Measurements from ENCODE around the gene ABTB2. TPM values are rescaled to one million over a fixed set of nuclear protein-coding genes. Genes with fewer than 3 reads are reported as not detected.

Gene ABTB2
- total RNA-seq, 2 donors from 2014 or later = 2.1 to 4.3 TPM

- H3K4me1 ChIP-seq = no peaks in the 10 kb centered on the region
- 92 to 94% methylated on average over 3 of the region's 3 CpGs for WGBS, 2 donors
- TF ChIP-seq POLR2A (IDR thresholded peaks at IDR 0.05) = no peak
- TF ChIP-seq, protein P1, sequence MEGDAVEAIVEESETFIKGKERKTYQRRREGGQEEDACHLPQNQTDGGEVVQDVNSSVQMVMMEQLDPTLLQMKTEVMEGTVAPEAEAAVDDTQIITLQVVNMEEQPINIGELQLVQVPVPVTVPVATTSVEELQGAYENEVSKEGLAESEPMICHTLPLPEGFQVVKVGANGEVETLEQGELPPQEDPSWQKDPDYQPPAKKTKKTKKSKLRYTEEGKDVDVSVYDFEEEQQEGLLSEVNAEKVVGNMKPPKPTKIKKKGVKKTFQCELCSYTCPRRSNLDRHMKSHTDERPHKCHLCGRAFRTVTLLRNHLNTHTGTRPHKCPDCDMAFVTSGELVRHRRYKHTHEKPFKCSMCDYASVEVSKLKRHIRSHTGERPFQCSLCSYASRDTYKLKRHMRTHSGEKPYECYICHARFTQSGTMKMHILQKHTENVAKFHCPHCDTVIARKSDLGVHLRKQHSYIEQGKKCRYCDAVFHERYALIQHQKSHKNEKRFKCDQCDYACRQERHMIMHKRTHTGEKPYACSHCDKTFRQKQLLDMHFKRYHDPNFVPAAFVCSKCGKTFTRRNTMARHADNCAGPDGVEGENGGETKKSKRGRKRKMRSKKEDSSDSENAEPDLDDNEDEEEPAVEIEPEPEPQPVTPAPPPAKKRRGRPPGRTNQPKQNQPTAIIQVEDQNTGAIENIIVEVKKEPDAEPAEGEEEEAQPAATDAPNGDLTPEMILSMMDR (IDR thresholded peaks at IDR 0.05) = no peak
- ATAC-seq = no peak
- H3K9me3 ChIP-seq = no peaks in the 10 kb centered on the region
- peaks cover 9 to 52% of the 10 kb centered on the region in 2 donors for H3K36me3 ChIP-seq (replicated peaks in 1 of 2; ENCODE audit: insufficient read depth in 1 of 2, low read depth in 2 of 2)
- intact Hi-C loops (cut with DNase I) = no loop called here
- H3K4me3 ChIP-seq = no peak overlapping the region
- H3K27ac ChIP-seq = no peak overlapping the region
- H3K27me3 ChIP-seq = no peaks in the 10 kb centered on the region
- no peak for DNase-seq
Measured at GRCh38 chr11:34135439-34135838, 222.4 kb downstream of the ABTB2 start.

- whole genome bisulfite sequencing, 2 donors = 81 to 91% methylated on average over 5 of the region's 5 CpGs
- H3K36me3 ChIP-seq (replicated peaks in 1 of 2; ENCODE audit: insufficient read depth in 1 of 2, low read depth in 2 of 2) = peaks cover 9 to 50% of the 10 kb centered on the region in 2 donors
- TF ChIP-seq, protein P1 (IDR thresholded peaks at IDR 0.05) = no peak
- TF ChIP-seq POLR2A (IDR thresholded peaks at IDR 0.05) = no peak
Measured at GRCh38 chr11:34134765-34135164, 223.0 kb downstream of the ABTB2 start.

DNA sequence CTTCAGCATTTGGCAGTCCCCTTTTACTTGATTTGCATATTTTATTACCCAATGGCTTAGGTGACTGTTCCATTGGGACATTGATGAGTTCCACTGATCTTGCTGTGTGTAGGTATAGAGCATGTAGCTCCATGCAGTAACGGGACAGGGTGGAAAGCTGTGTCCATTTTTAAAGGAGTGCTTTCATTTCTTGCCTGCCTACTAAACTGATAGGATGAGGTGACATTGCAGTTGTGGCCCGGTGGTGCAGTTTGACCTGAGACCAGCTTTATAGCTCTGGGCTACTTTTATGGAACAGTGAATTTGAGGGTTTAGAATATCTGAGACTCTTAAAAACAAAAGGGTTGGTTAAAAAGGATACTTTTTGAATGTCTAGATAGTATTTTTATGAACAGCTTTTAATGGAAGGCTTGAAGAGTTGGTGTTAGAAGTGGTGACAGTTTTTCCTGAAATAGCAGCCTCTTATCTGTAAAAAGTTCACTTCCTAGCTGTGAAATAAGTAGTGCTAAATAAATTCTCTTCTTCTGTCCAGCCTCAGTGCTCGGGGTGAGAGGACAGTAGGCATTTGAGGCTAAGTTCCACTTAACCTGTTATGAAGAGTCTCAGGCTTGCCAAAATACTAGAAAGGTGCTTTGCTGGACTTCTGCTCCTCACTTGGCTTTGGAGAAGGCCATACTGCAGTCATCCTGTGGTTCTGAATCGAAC is 225.4 kb downstream of the ABTB2 start:
- TF ChIP-seq, protein P1 (IDR thresholded peaks at IDR 0.05) = no peak
- TF ChIP-seq POLR2A (IDR thresholded peaks at IDR 0.05) = no peak
- intact Hi-C loops (cut with DNase I) = no loop called here
- no peak for ATAC-seq
- no peaks in the 10 kb centered on the region for H3K4me1 ChIP-seq
- no peak overlapping the region for H3K4me3 ChIP-seq
- no peak for DNase-seq
- 85 to 87% methylated on average over 4 of the region's 4 CpGs for WGBS, 2 donors
- no peak overlapping the region for H3K27ac ChIP-seq
- no peaks in the 10 kb centered on the region for H3K27me3 ChIP-seq
- H3K36me3 ChIP-seq (replicated peaks in 1 of 2; ENCODE audit: insufficient read depth in 1 of 2, low read depth in 2 of 2) = peaks cover 9 to 47% of the 10 kb centered on the region in 2 donors
- H3K9me3 ChIP-seq = no peaks in the 10 kb centered on the region

More at GRCh38 chr11:34134765-34135164, 223.0 kb downstream of the ABTB2 start:
- Histone ChIP-seq H3K27me3 (no peaks in the 10 kb centered on the region), H3K4me3 (no peak overlapping the region), H3K9me3 (no peaks in the 10 kb centered on the region), H3K4me1 (no peaks in the 10 kb centered on the region), H3K27ac (no peak overlapping the region)
- intact Hi-C loops (cut with DNase I) = no loop called here
- no peak for ATAC-seq
- DNase-seq = no peak

GRCh38 chr11:34128824-34129223 is 229.0 kb downstream of the ABTB2 start:
- TF ChIP-seq, protein P1 (IDR thresholded peaks at IDR 0.05) = no peak
- no peak for TF ChIP-seq POLR2A (IDR thresholded peaks at IDR 0.05)
- 97 to 99% methylated on average over 3 of the region's 3 CpGs for WGBS, 2 donors
- Histone ChIP-seq H3K36me3 (replicated peaks in 1 of 2; ENCODE audit: insufficient read depth in 1 of 2, low read depth in 2 of 2) (peaks cover 0 to 44% of the 10 kb centered on the region in 2 donors), H3K4me1 (no peaks in the 10 kb centered on the region), H3K9me3 (no peaks in the 10 kb centered on the region), H3K4me3 (no peak overlapping the region), H3K27me3 (no peaks in the 10 kb centered on the region), H3K27ac (no peak overlapping the region)
- ATAC-seq (no peak), DNase-seq (no peak)
- intact Hi-C loops (cut with DNase I) = no loop called here

Data from body of pancreas (tissue), 4 donors.